ENCODE measurements around the gene SEPTIN10.

SEPTIN10 gene

GRCh38 chr2:109497911-109498870, 115.6 kb downstream of the SEPTIN10 start:
- no peak for DNase-seq (ENCODE audit: low read depth)

- DNase-seq (ENCODE audit: low read depth): no peak
These were observed 116.3 kb downstream of the SEPTIN10 start for GRCh38 chr2:109497463-109497862.

- DNase-seq (ENCODE audit: low read depth): no peak
These were observed 119.4 kb downstream of the SEPTIN10 start for GRCh38 chr2:109494351-109494750.

GRCh38 chr2:109493176-109493935, 120.4 kb downstream of the SEPTIN10 start:
- no peak for DNase-seq (ENCODE audit: low read depth)

Measured in HS-27A (cell line).